ENCODE measurements around the gene SCP2.

SCP2 gene

GRCh38 chr1:53067886-53068285 lies 140.8 kb downstream of the SCP2 start:
- DNase-seq = no peak
- TF ChIP-seq GATA1 (IDR thresholded peaks at IDR 0.05; ENCODE audit: low read depth, low read length) = no peak
- no peak for TF ChIP-seq POLR2A (IDR thresholded peaks at IDR 0.05; ENCODE audit: low read length)

- no peak for DNase-seq
- TF ChIP-seq POLR2A (IDR thresholded peaks at IDR 0.05; ENCODE audit: low read length) (no peak), GATA1 (IDR thresholded peaks at IDR 0.05; ENCODE audit: low read depth, low read length) (no peak)
Observed at GRCh38 chr1:53068314-53069099, 141.4 kb downstream of the SCP2 start.

- DNase-seq = no peak
- TF ChIP-seq GATA1 (IDR thresholded peaks at IDR 0.05; ENCODE audit: low read depth, low read length) = no peak
- no peak for TF ChIP-seq POLR2A (IDR thresholded peaks at IDR 0.05; ENCODE audit: low read length)
Observed at GRCh38 chr1:53069265-53069662, 142.2 kb downstream of the SCP2 start.

- DNase-seq = no peak
- no peak for TF ChIP-seq GATA1 (IDR thresholded peaks at IDR 0.05; ENCODE audit: low read depth, low read length)
- TF ChIP-seq POLR2A (IDR thresholded peaks at IDR 0.05; ENCODE audit: low read length) = no peak
Observed at GRCh38 chr1:53069663-53070327, 142.7 kb downstream of the SCP2 start.

- DNase-seq = no peak
- TF ChIP-seq GATA1 (IDR thresholded peaks at IDR 0.05; ENCODE audit: low read depth, low read length) = no peak
- no peak for TF ChIP-seq POLR2A (IDR thresholded peaks at IDR 0.05; ENCODE audit: low read length)
Observed at GRCh38 chr1:53070621-53071020, 143.5 kb downstream of the SCP2 start.

GRCh38 chr1:53071167-53071865 lies 144.2 kb downstream of the SCP2 start:
- DNase-seq = no peak
- TF ChIP-seq GATA1 (IDR thresholded peaks at IDR 0.05; ENCODE audit: low read depth, low read length) (no peak), POLR2A (IDR thresholded peaks at IDR 0.05; ENCODE audit: low read length) (no peak)

GRCh38 chr1:53071915-53072314 lies 144.8 kb downstream of the SCP2 start:
- TF ChIP-seq GATA1 (IDR thresholded peaks at IDR 0.05; ENCODE audit: low read depth, low read length) (no peak), POLR2A (IDR thresholded peaks at IDR 0.05; ENCODE audit: low read length) (no peak)
- DNase-seq = no peak

GRCh38 chr1:53073287-53073686 lies 146.2 kb downstream of the SCP2 start:
- no peak for DNase-seq
- no peak for TF ChIP-seq POLR2A (IDR thresholded peaks at IDR 0.05; ENCODE audit: low read length)
- no peak for TF ChIP-seq GATA1 (IDR thresholded peaks at IDR 0.05; ENCODE audit: low read depth, low read length)

- no peak for DNase-seq
- no peak for TF ChIP-seq GATA1 (IDR thresholded peaks at IDR 0.05; ENCODE audit: low read depth, low read length)
- no peak for TF ChIP-seq POLR2A (IDR thresholded peaks at IDR 0.05; ENCODE audit: low read length)
Observed at GRCh38 chr1:53073868-53074311, 146.8 kb downstream of the SCP2 start.

- no peak for DNase-seq
- TF ChIP-seq GATA1 (IDR thresholded peaks at IDR 0.05; ENCODE audit: low read depth, low read length) (no peak), POLR2A (IDR thresholded peaks at IDR 0.05; ENCODE audit: low read length) (no peak)
Observed at GRCh38 chr1:53074313-53075154, 147.5 kb downstream of the SCP2 start.

- DNase-seq = no peak
- TF ChIP-seq POLR2A (IDR thresholded peaks at IDR 0.05; ENCODE audit: low read length) = no peak
- no peak for TF ChIP-seq GATA1 (IDR thresholded peaks at IDR 0.05; ENCODE audit: low read depth, low read length)
Observed at GRCh38 chr1:53075206-53075605, 148.1 kb downstream of the SCP2 start.

GRCh38 chr1:53075761-53076163 lies 148.7 kb downstream of the SCP2 start:
- no peak for DNase-seq
- no peak for TF ChIP-seq POLR2A (IDR thresholded peaks at IDR 0.05; ENCODE audit: low read length)
- TF ChIP-seq GATA1 (IDR thresholded peaks at IDR 0.05; ENCODE audit: low read depth, low read length) = no peak

- TF ChIP-seq POLR2A (IDR thresholded peaks at IDR 0.05; ENCODE audit: low read length) (no peak), GATA1 (IDR thresholded peaks at IDR 0.05; ENCODE audit: low read depth, low read length) (no peak)
- DNase-seq = no peak
Observed at GRCh38 chr1:53076165-53076564, 149.1 kb downstream of the SCP2 start.
